ENCODE results near the gene POLD2.

- TF ChIP-seq CTCF (conservative IDR thresholded peaks at IDR 0.05 in 1 of 2, IDR thresholded peaks at IDR 0.05 in 1 of 2; ENCODE audit: low read depth in 1 of 2, low read length in 2 of 2) (no peak), EZH2 (IDR thresholded peaks at IDR 0.05; ENCODE audit: low read length, missing control alignments) (no peak)
These were observed 10.9 kb downstream of the POLD2 start for GRCh38 chr7:44112231-44112996.
